Endothelial cell of umbilical vein (primary cell): Measurements from ENCODE around the gene COLQ. TPM values are rescaled to one million over a fixed set of nuclear protein-coding genes. Genes with fewer than 3 reads are reported as not detected.

Experiments
- BruUV-seq: library from RNA; stranded (reverse); fragments of 400-500 nt; replicated peaks from 2 replicates; lab custom pipeline; 2021; lab: Mats Ljungman, UMichigan
- CTCF ChIA-PET: fragments of 300-600, 350-600 bp; sonication (Branson Sonifier 250); formaldehyde crosslinking; loops from one replicate; lab custom pipeline; 2021; ENCODE audit warnings: antibody characterized with exemption, inconsistent platforms; lab: Charles Lee
- POLR2A ChIA-PET: fragments of 300-600, 350-600 bp; sonication (Branson Sonifier 250); formaldehyde crosslinking; loops from one replicate; lab custom pipeline; 2021; ENCODE audit warnings: antibody characterized with exemption, inconsistent platforms; lab: Charles Lee
- DNase-seq: peaks from one replicate; pipeline ENCODE4 v3.0.0-alpha.2; 2011; ENCODE audit warnings: low read depth, low spot score
- FAIRE-seq: peaks from 2 replicates; lab custom pipeline; 2011; peaks lifted over from hg19 to GRCh38; lab: Jason Lieb, UNC
- H2AFZ ChIP-seq: 2 replicates; pipeline ENCODE4 v1.6.0; 2012; ENCODE audit warnings: low read depth, low read length, control low read depth, inconsistent platforms
- H3K27ac ChIP-seq: 2 replicates; pipeline ENCODE4 v1.5.1; 2011; ENCODE audit warnings: low read depth, mild to moderate bottlenecking, control low read depth, low read length, moderate library complexity; ENCODE audit not compliant: insufficient read depth
- H3K27me3 ChIP-seq, 2 experiments: 2 replicates each; pipeline versions ENCODE4 v1.6.0 to v1.6.1; 2011; ENCODE audit warnings: low read length in 2 of 2, mixed read lengths in 1 of 2; ENCODE audit not compliant: control insufficient read depth in 2 of 2, insufficient read depth in 2 of 2
- H3K36me3 ChIP-seq, 2 experiments: 2 replicates in 1 of 2; 3 replicates in 1 of 2; pipeline ENCODE4 v1.5.1; 2011; ENCODE audit warnings: low read length in 2 of 2, mild to moderate bottlenecking in 1 of 2, moderate library complexity in 1 of 2; ENCODE audit not compliant: control insufficient read depth in 2 of 2, insufficient read depth in 2 of 2; ENCODE audit errors: extremely low read depth in 1 of 2
- H3K4me1 ChIP-seq: 3 replicates; pipeline ENCODE4 v1.5.1; 2011; ENCODE audit warnings: mild to moderate bottlenecking, low read length; ENCODE audit not compliant: control insufficient read depth, insufficient read depth; ENCODE audit errors: extremely low read depth
- H3K4me2 ChIP-seq: 2 replicates; pipeline ENCODE4 v1.6.1; 2011; ENCODE audit warnings: low read length, control low read depth, mixed read lengths; ENCODE audit not compliant: insufficient read depth
- H3K4me3 ChIP-seq, 3 experiments: fragments of 200-600 bp in 1 of 3; sonication (generic), shearing (Covaris generic) in 1 of 3; replicated peaks in 1 of 3; 2 replicates each; pipeline ENCODE4 v1.5.1; 2011 to 2016; ENCODE audit warnings: control low read depth in 3 of 3, low read length in 3 of 3, mild to moderate bottlenecking in 2 of 3, inconsistent platforms in 1 of 3, low read depth in 1 of 3, moderate library complexity in 1 of 3; ENCODE audit not compliant: insufficient read depth in 1 of 3
- H3K79me2 ChIP-seq: 2 replicates; pipeline ENCODE4 v1.6.0; 2012; ENCODE audit warnings: low read length, inconsistent platforms; ENCODE audit not compliant: control insufficient read depth, insufficient read depth
- H3K9ac ChIP-seq: replicated peaks from 2 replicates; pipeline ENCODE3; 2011; ENCODE audit warnings: low read length, control low read depth; ENCODE audit not compliant: insufficient read depth; ENCODE audit errors: extremely low read depth
- H3K9me1 ChIP-seq: replicated peaks from 3 replicates; pipeline ENCODE4 v1.6.0; 2011; ENCODE audit warnings: mild to moderate bottlenecking, low read length; ENCODE audit not compliant: control insufficient read depth, insufficient read depth; ENCODE audit errors: extremely low read depth
- H3K9me3 ChIP-seq: replicated peaks from 2 replicates; pipeline ENCODE4 v1.5.1; 2012; ENCODE audit warnings: low read length, inconsistent platforms; ENCODE audit not compliant: control insufficient read depth, insufficient read depth
- H4K20me1 ChIP-seq: replicated peaks from 2 replicates; pipeline ENCODE3; 2011; ENCODE audit warnings: mild to moderate bottlenecking, low read length; ENCODE audit not compliant: control insufficient read depth, insufficient read depth; ENCODE audit errors: extremely low read depth
- EZH2 ChIP-seq: IDR thresholded peaks from 2 replicates; pipeline ENCODE4 v1.6.1; 2012; ENCODE audit warnings: borderline replicate concordance, low read depth, mild to moderate bottlenecking, moderate library complexity, low read length, inconsistent platforms; ENCODE audit not compliant: severe bottlenecking
- FOS ChIP-seq: IDR thresholded peaks from 2 replicates; pipeline ENCODE4 v1.6.1; 2011; ENCODE audit warnings: mild to moderate bottlenecking, low read length, moderate library complexity, borderline replicate concordance; ENCODE audit not compliant: insufficient read depth
- GATA2 ChIP-seq: IDR thresholded peaks from 2 replicates; pipeline ENCODE4 v1.7.0; 2011; ENCODE audit warnings: low read depth, mild to moderate bottlenecking, moderate library complexity, mixed read lengths, low read length; ENCODE audit not compliant: insufficient read length, insufficient read depth
- JUN ChIP-seq: IDR thresholded peaks from 2 replicates; pipeline ENCODE4 v1.6.1; 2011; ENCODE audit warnings: borderline replicate concordance, low read depth; ENCODE audit not compliant: insufficient read length, insufficient read depth
- MAX ChIP-seq: IDR thresholded peaks from 2 replicates; pipeline ENCODE4 v1.6.1; 2011; ENCODE audit not compliant: insufficient read depth, insufficient read length
- MYC ChIP-seq: IDR thresholded peaks from one replicate; pipeline ENCODE4 v1.6.1; 2011; ENCODE audit warnings: mild to moderate bottlenecking, low read depth, low read length
- POLR2A ChIP-seq: IDR thresholded peaks from 2 replicates; pipeline ENCODE4 v1.6.1; 2012; ENCODE audit warnings: low read depth, mild to moderate bottlenecking, control low read depth, low read length
- POLR2AphosphoS5 ChIP-seq: IDR thresholded peaks from 2 replicates; pipeline ENCODE4 v1.6.1; 2012; ENCODE audit warnings: low read depth, mild to moderate bottlenecking, control low read depth, low read length, moderate library complexity; ENCODE audit not compliant: insufficient read depth
- dilution Hi-C: fragments of 300-500 bp; cut with MboI; formaldehyde crosslinking; loops from one replicate; pipeline ENCODE4 v1.15.0; 2019; ENCODE audit warnings: low sequenced_read_pairs; ENCODE audit not compliant: extremely low pct_ligation_motif_present
- intact Hi-C: fragments of 100-400 bp; cut with micrococcal nuclease; formaldehyde crosslinking; loops from one replicate; pipeline ENCODE4 v1.10.0; 2022
- polyA plus RNA-seq, 4 experiments: library from polyadenylated mRNA; depleted of rRNA in 3 of 4; stranded (reverse) in 3 of 4; unstranded in 1 of 4; fragments of >200 nt; gene quantifications; 2 replicates each; pipeline versions ENCODE4 v1.2.1 to v1.2.3, GENCODE V29; 2011 to 2012; ENCODE audit warnings: missing spikeins in 1 of 4
- total RNA-seq: library from RNA; stranded (reverse); gene quantifications from 2 replicates; pipeline ENCODE4 v1.2.3, GENCODE V29; 2021
- TF ChIP-seq, protein P1 (sequence below), 2 donors: IDR thresholded peaks; 1 replicate in 1 of 2; 2 replicates in 1 of 2; pipeline ENCODE4 v1.5.1; 2011; ENCODE audit warnings: low read length in 2 of 2, mild to moderate bottlenecking in 2 of 2, moderate library complexity in 2 of 2, control low read depth in 1 of 2, inconsistent platforms in 1 of 2, low read depth in 1 of 2; ENCODE audit not compliant: insufficient read depth in 1 of 2; ENCODE audit errors: extremely low read depth in 1 of 2

The COLQ gene
- total and polyA plus RNA-seq, 2 donors (not counting 3 experiments of a cell fraction or from before 2014, with no cell fraction given), result 2.0 to 2.3 TPM

DNA sequence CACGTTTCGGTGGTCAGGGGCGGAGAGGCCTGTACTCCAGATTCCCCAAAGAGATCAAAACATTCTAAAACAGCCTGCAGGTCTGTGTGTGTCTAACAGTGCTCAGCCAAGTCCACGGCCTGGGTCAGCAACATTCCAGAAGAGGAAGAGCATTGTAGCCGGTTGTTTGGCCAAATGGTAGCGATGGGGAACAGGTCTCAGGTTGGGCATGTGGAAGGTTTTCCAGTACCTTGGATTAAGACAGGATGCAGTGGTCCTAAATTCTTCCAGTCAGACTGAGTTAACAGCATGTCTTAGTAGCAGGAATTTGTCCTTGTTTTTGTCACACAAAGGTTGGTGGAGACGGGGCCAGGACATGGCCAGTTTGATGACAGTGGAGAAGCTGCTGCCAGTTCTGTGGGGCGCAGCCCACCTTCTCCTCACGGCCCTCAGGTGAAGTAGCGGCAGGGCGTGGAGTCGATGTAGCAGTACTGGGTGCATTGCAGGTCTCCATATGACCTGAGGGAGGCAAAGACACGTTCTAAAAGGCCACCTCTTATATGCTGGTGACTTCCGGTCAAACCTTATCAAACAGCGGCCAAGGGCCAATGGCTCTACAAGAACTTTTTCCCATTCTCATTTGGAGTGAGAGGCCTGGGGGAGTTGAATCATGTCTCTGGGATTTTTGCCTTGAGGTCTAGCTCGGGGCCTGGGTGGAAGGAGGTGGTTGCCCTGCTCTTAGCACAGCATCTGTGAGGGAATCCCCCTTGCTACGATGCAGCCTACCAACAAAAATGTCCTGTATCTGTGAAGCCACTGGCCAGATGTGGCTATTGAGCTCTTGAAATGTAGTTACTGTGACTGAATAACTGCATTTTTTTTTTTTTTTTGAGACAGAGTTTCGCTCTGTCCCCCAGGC, 70.0 kb downstream of the COLQ start:
- TF ChIP-seq JUN (no peak), MYC (no peak), POLR2A (no peak), MAX (no peak), EZH2 (no peak), GATA2 (no peak), FOS (no peak), POLR2AphosphoS5 (no peak)
- TF ChIP-seq, protein P1, sequence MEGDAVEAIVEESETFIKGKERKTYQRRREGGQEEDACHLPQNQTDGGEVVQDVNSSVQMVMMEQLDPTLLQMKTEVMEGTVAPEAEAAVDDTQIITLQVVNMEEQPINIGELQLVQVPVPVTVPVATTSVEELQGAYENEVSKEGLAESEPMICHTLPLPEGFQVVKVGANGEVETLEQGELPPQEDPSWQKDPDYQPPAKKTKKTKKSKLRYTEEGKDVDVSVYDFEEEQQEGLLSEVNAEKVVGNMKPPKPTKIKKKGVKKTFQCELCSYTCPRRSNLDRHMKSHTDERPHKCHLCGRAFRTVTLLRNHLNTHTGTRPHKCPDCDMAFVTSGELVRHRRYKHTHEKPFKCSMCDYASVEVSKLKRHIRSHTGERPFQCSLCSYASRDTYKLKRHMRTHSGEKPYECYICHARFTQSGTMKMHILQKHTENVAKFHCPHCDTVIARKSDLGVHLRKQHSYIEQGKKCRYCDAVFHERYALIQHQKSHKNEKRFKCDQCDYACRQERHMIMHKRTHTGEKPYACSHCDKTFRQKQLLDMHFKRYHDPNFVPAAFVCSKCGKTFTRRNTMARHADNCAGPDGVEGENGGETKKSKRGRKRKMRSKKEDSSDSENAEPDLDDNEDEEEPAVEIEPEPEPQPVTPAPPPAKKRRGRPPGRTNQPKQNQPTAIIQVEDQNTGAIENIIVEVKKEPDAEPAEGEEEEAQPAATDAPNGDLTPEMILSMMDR (IDR thresholded peaks at IDR 0.05; ENCODE audit: extremely low read depth in 1 of 2, insufficient read depth in 1 of 2, low read depth in 1 of 2, low read length in 2 of 2), result no peak
- no peaks in the 10 kb centered on the region for H4K20me1 ChIP-seq
- H3K27ac ChIP-seq, result no peak overlapping the region
- H3K36me3 ChIP-seq, result no peaks in the 10 kb centered on the region
- ChIA-PET CTCF (no interaction called here), POLR2A (no interaction called here)
- FAIRE-seq (no peak), DNase-seq (no peak)
- H3K9me1 ChIP-seq, result no peaks in the 10 kb centered on the region
- dilution Hi-C loops, result no loop called here
- intact Hi-C loops, result no loop called here
- no peaks in the 10 kb centered on the region for H3K9me3 ChIP-seq
- H2AFZ ChIP-seq, result no peak overlapping the region
- no TSS peak for BruUV-seq
- H3K79me2 ChIP-seq, result no peaks in the 10 kb centered on the region
- no peak overlapping the region for H3K4me2 ChIP-seq
- no peaks in the 10 kb centered on the region for H3K27me3 ChIP-seq
- no peak overlapping the region for H3K9ac ChIP-seq
- no peak overlapping the region for H3K4me3 ChIP-seq
- H3K4me1 ChIP-seq, result no peaks in the 10 kb centered on the region
